Neural cell (in vitro differentiated cells): Measurements from ENCODE around the gene RASEF. TPM values are rescaled to one million over a fixed set of nuclear protein-coding genes. Genes with fewer than 3 reads are reported as not detected.

Experiments used
- H2AFZ ChIP-seq: fragments of 200-600, 300-800 bp; sonication (generic), shearing (Covaris generic); 2 replicates; pipeline ENCODE4 v1.6.0; 2014; ENCODE audit warnings: low read depth, mild to moderate bottlenecking, antibody characterized with exemption, low read length, moderate library complexity
- H3F3A ChIP-seq: fragments of 200-600 bp; shearing (Covaris generic); 2 replicates; pipeline ENCODE4 v1.6.1; 2016; ENCODE audit warnings: mild to moderate bottlenecking, moderate library complexity, mixed read lengths, antibody characterized with exemption, low read length; ENCODE audit not compliant: insufficient read depth, poor library complexity, severe bottlenecking
- H3K27ac ChIP-seq: fragments of 200-600, 300-800 bp; sonication (generic), shearing (Covaris generic); 2 replicates; pipeline ENCODE4 v1.5.1; 2014; ENCODE audit warnings: mild to moderate bottlenecking, low read length, moderate library complexity
- H3K27me3 ChIP-seq: fragments of 300-800, 200-600 bp; sonication (generic), shearing (Covaris generic); 2 replicates; pipeline ENCODE4 v1.6.0; 2014; ENCODE audit warnings: mild to moderate bottlenecking, low read depth, low read length, moderate library complexity; ENCODE audit not compliant: insufficient read depth
- H3K36me3 ChIP-seq: fragments of 300-800, 200-600 bp; sonication (generic), shearing (Covaris generic); 2 replicates; pipeline ENCODE4 v1.5.1; 2014; ENCODE audit warnings: mild to moderate bottlenecking, antibody characterized with exemption, low read length, moderate library complexity; ENCODE audit not compliant: insufficient read depth
- H3K4me2 ChIP-seq: fragments of 300-800, 200-600 bp; sonication (generic), shearing (Covaris generic); 2 replicates; pipeline ENCODE4 v1.6.0; 2014; ENCODE audit warnings: mild to moderate bottlenecking, low read length
- H3K4me3 ChIP-seq: fragments of 300-800, 200-600 bp; sonication (generic), shearing (Covaris generic); 2 replicates; pipeline ENCODE4 v1.5.1; 2014; ENCODE audit warnings: mild to moderate bottlenecking, low read length, moderate library complexity
- H3K79me2 ChIP-seq: fragments of 200-600 bp; shearing (Covaris generic); replicated peaks from 2 replicates; pipeline ENCODE4 v1.6.0; 2014; ENCODE audit warnings: mild to moderate bottlenecking, low read length, moderate library complexity; ENCODE audit not compliant: insufficient read depth
- H3K9ac ChIP-seq: fragments of 300-800, 200-600 bp; sonication (generic), shearing (Covaris generic); 2 replicates; pipeline ENCODE4 v1.6.1; 2016; ENCODE audit warnings: mild to moderate bottlenecking, low read length, mixed read lengths
- H3K9me2 ChIP-seq: fragments of 200-600 bp; shearing (Covaris generic); 2 replicates; pipeline ENCODE4 v1.6.1; 2016; ENCODE audit warnings: mild to moderate bottlenecking, low read length, mixed read lengths; ENCODE audit not compliant: insufficient read depth
- H3K9me3 ChIP-seq: fragments of 200-600, 300-800 bp; sonication (generic), shearing (Covaris generic); 2 replicates; pipeline ENCODE4 v1.6.1; 2016; ENCODE audit warnings: mild to moderate bottlenecking, mixed run types, low read length, moderate library complexity, mixed read lengths
- H4K20me1 ChIP-seq: fragments of 200-600 bp; shearing (Covaris generic); 2 replicates; pipeline ENCODE4 v1.6.1; 2016; ENCODE audit warnings: mild to moderate bottlenecking, mixed run types; ENCODE audit not compliant: insufficient read depth
- CTCF ChIP-seq: fragments of 450-650 bp; IDR thresholded peaks from 2 replicates; pipeline ENCODE4 v1.5.1; 2014; ENCODE audit warnings: antibody characterized with exemption, mild to moderate bottlenecking, moderate library complexity; ENCODE audit not compliant: poor library complexity, severe bottlenecking
- EP300 ChIP-seq: fragments of 450-650 bp; conservative IDR thresholded peaks from 2 replicates; pipeline ENCODE4 v1.6.1; 2014; ENCODE audit warnings: antibody characterized with exemption, mild to moderate bottlenecking, moderate library complexity; ENCODE audit not compliant: poor library complexity, severe bottlenecking
- EZH2 ChIP-seq: fragments of 200-600, 300-800 bp; shearing (Covaris generic), sonication (generic); IDR thresholded peaks from 2 replicates; pipeline ENCODE4 v1.6.1; 2014; ENCODE audit warnings: antibody characterized with exemption, low read length, borderline replicate concordance, mild to moderate bottlenecking; ENCODE audit not compliant: insufficient read depth, poor library complexity, severe bottlenecking
- MXI1 ChIP-seq: fragments of 450-650 bp; conservative IDR thresholded peaks from 2 replicates; pipeline ENCODE4 v1.6.1; 2014; ENCODE audit warnings: antibody characterized with exemption, mild to moderate bottlenecking; ENCODE audit not compliant: poor library complexity, severe bottlenecking
- POLR2AphosphoS5 ChIP-seq: IDR thresholded peaks from 2 replicates; pipeline ENCODE4 v1.6.1; 2012
- RAD21 ChIP-seq: fragments of 450-650 bp; conservative IDR thresholded peaks from 2 replicates; pipeline ENCODE4 v1.6.1; 2014; ENCODE audit warnings: antibody characterized with exemption, mild to moderate bottlenecking, moderate library complexity
- REST ChIP-seq: IDR thresholded peaks from 2 replicates; pipeline ENCODE4 v1.6.1; 2012; ENCODE audit warnings: borderline replicate concordance
- SMC3 ChIP-seq: fragments of 450-650 bp; conservative IDR thresholded peaks from 2 replicates; pipeline ENCODE4 v1.6.1; 2014; ENCODE audit warnings: antibody characterized with exemption, mild to moderate bottlenecking, moderate library complexity; ENCODE audit not compliant: poor library complexity
- TAF1 ChIP-seq: IDR thresholded peaks from 2 replicates; pipeline ENCODE4 v1.6.1; 2012; ENCODE audit warnings: low read depth
- polyA plus RNA-seq: library from polyadenylated mRNA; depleted of rRNA; stranded (reverse); fragments of >200 nt; gene quantifications from 2 replicates; pipeline ENCODE4 v1.2.3, GENCODE V29; 2014

The RASEF gene
- polyA plus RNA-seq, 1 donor from 2014 or later: 0.12 TPM

- Histone ChIP-seq H3K9me2 (no peaks in the 10 kb centered on the region), H3K27me3 (no peaks in the 10 kb centered on the region), H3K27ac (no peak overlapping the region), H3K36me3 (no peaks in the 10 kb centered on the region), H3K9ac (no peak overlapping the region), H3K9me3 (no peaks in the 10 kb centered on the region), H2AFZ (no peak overlapping the region), H3K4me2 (no peak overlapping the region), H3F3A (no peaks in the 10 kb centered on the region), H4K20me1 (no peaks in the 10 kb centered on the region), H3K79me2 (no peaks in the 10 kb centered on the region), H3K4me3 (no peak overlapping the region)
- TF ChIP-seq POLR2AphosphoS5: no peak
- TF ChIP-seq REST: no peak
- TF ChIP-seq EZH2: no peak
- no peak for TF ChIP-seq TAF1
- TF ChIP-seq RAD21: no peak
- TF ChIP-seq MXI1: no peak
- no peak for TF ChIP-seq SMC3
- TF ChIP-seq CTCF: no peak
- no peak for TF ChIP-seq EP300
Observed at GRCh38 chr9:83024506-83025125, 38.3 kb downstream of the RASEF start.

GRCh38 chr9:83023151-83023550 is 39.8 kb downstream of the RASEF start:
- H4K20me1 ChIP-seq: no peaks in the 10 kb centered on the region
- no peaks in the 10 kb centered on the region for H3K79me2 ChIP-seq
- no peak overlapping the region for H3K4me3 ChIP-seq
- no peaks in the 10 kb centered on the region for H3K36me3 ChIP-seq
- no peak overlapping the region for H2AFZ ChIP-seq
- H3K9me3 ChIP-seq: no peaks in the 10 kb centered on the region
- H3K27me3 ChIP-seq: no peaks in the 10 kb centered on the region
- no peaks in the 10 kb centered on the region for H3K9me2 ChIP-seq
- TF ChIP-seq RAD21: no peak
- TF ChIP-seq SMC3: no peak
- TF ChIP-seq EZH2: no peak
- no peak for TF ChIP-seq MXI1
- no peak for TF ChIP-seq CTCF
- no peak for TF ChIP-seq POLR2AphosphoS5
- no peak for TF ChIP-seq EP300
- H3F3A ChIP-seq: no peaks in the 10 kb centered on the region
- H3K4me2 ChIP-seq: no peak overlapping the region
- H3K27ac ChIP-seq: no peak overlapping the region
- H3K9ac ChIP-seq: no peak overlapping the region
